NT2/D1 (cell line): ENCODE data around the gene SUOX.

Source experiments
- DNase-seq: peaks from one replicate; pipeline ENCODE4 v3.0.0-alpha.2; 2011; ENCODE audit warnings: low read depth, low spot score
- H3K27me3 ChIP-seq: 2 replicates; pipeline ENCODE4 v1.6.0; 2011; ENCODE audit warnings: mild to moderate bottlenecking; ENCODE audit not compliant: insufficient read length, insufficient read depth
- H3K36me3 ChIP-seq: 2 replicates; pipeline ENCODE4 v1.6.1; 2011; ENCODE audit warnings: mild to moderate bottlenecking, low read length, mixed read lengths; ENCODE audit not compliant: insufficient read depth, insufficient read length
- H3K4me1 ChIP-seq: 2 replicates; pipeline ENCODE4 v1.5.1; 2011; ENCODE audit not compliant: insufficient read depth, insufficient read length
- H3K4me3 ChIP-seq: 2 replicates; pipeline ENCODE4 v1.5.1; 2011; ENCODE audit warnings: low read depth; ENCODE audit not compliant: insufficient read length
- H3K9ac ChIP-seq: 2 replicates; pipeline ENCODE4 v1.6.0; 2011; ENCODE audit warnings: low read depth; ENCODE audit not compliant: insufficient read length
- H3K9me3 ChIP-seq: 2 replicates; pipeline ENCODE4 v1.5.1; 2011; ENCODE audit warnings: mild to moderate bottlenecking, low read length; ENCODE audit not compliant: insufficient read depth
- SUZ12 ChIP-seq: IDR thresholded peaks from 2 replicates; pipeline ENCODE4 v1.6.1; 2011; ENCODE audit not compliant: insufficient read length, insufficient read depth; ENCODE audit errors: extremely low read depth
- YY1 ChIP-seq: IDR thresholded peaks from 2 replicates; pipeline ENCODE4 v1.6.1; 2011; ENCODE audit not compliant: insufficient read length, insufficient read depth
- ZNF274 ChIP-seq: IDR thresholded peaks from 2 replicates; pipeline ENCODE4 v1.6.1; 2011; ENCODE audit warnings: mild to moderate bottlenecking, low read depth, low read length

The SUOX gene

DNA sequence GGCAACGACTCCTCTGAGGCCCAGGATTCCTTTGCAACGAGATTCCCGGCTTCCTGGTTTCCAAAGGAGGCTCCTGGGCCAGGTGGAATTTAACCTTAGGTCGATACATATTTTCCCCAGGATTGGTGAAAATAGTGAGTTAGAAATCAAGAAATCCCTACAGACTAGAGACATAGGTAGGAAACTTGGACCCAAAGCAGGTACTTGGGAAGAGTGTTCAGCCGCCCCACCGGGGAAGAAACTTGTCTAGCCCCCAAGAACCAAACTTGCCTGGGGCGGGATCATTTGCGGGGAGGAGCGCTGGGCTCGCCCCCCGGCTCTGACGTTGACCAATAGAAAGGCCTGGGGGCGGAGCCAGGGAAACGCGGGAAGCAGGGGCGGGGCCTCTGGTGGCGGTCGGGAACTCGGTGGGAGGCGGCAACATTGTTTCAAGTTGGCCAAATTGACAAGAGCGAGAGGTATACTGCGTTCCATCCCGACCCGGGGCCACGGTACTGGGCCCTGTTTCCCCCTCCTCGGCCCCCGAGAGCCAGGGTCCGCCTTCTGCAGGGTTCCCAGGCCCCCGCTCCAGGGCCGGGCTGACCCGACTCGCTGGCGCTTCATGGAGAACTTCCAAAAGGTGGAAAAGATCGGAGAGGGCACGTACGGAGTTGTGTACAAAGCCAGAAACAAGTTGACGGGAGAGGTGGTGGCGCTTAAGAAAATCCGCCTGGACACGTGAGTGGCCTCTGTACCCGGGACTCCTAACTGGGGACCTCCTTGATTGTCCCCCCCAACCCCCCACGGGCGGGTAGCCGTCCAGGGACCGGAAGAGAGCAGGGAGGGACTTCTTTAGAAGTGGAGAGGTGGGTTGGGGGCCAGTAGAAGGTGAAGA is 30.4 kb upstream of the SUOX start, which contains the start of gene CDK2:
CDK2 (plus strand) TSS at position 423 of the 874 bp plus-strand sequence; CDS start at position 602, 179 bp downstream.
- Histone ChIP-seq H3K27me3 (no peaks in the 10 kb centered on the region), H3K4me3 (peak within 1 kb of the TSS; percentile 76), H3K9ac (peak within 1 kb of the TSS; percentile 88), H3K9me3 (no peaks in the 10 kb centered on the region), H3K36me3 (peaks cover 38% of the 10 kb centered on the region), H3K4me1 (peaks cover 6% of the 10 kb centered on the region)
- peak; percentile 78 for DNase-seq
- TF ChIP-seq ZNF274 (no peak), YY1 (no peak), SUZ12 (no peak)

- no peak for DNase-seq
- Histone ChIP-seq H3K9me3 (no peaks in the 10 kb centered on the region), H3K36me3 (peaks cover 46% of the 10 kb centered on the region), H3K4me3 (no peak overlapping the region), H3K9ac (no peak overlapping the region), H3K27me3 (no peaks in the 10 kb centered on the region), H3K4me1 (peaks cover 7% of the 10 kb centered on the region)
- TF ChIP-seq SUZ12 (no peak), YY1 (no peak), ZNF274 (no peak)
Measured at GRCh38 chr12:55969356-55969755, 27.7 kb upstream of the SUOX start.

DNA sequence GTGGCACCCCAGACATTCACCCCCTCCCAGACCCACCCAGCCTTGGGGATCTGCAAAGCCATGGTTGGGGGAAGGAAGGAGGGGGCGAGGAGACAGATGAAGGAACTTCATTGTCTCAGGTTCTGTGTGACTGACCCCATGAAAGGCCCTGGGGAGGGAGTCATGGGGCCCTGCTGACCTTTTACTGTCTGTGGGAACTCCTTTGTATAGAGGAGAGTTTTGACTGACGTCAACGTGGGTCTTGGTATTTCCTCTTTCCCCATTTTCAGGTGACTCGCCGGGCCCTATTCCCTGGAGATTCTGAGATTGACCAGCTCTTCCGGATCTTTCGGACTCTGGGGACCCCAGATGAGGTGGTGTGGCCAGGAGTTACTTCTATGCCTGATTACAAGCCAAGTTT is 26.3 kb upstream of the SUOX start:
- no peak for DNase-seq
- H3K4me3 ChIP-seq: no peak overlapping the region
- H3K36me3 ChIP-seq: peaks cover 46% of the 10 kb centered on the region
- no peak overlapping the region for H3K9ac ChIP-seq
- no peaks in the 10 kb centered on the region for H3K9me3 ChIP-seq
- H3K4me1 ChIP-seq: peaks cover 7% of the 10 kb centered on the region
- TF ChIP-seq YY1 (no peak), SUZ12 (no peak), ZNF274 (no peak)
- no peaks in the 10 kb centered on the region for H3K27me3 ChIP-seq

DNA sequence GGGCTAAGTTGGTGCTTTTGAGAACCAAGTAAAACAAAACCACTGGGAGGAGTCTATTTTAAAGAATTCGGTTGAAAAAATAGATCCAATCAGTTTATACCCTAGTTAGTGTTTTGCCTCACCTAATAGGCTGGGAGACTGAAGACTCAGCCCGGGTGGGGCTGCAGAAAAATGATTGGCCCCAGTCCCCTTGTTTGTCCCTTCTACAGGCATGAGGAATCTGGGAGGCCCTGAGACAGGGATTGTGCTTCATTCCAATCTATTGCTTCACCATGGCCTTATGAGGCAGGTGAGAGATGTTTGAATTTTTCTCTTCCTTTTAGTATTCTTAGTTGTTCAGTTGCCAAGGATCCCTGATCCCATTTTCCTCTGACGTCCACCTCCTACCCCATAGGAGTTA is 25.0 kb upstream of the SUOX start:
- no peaks in the 10 kb centered on the region for H3K27me3 ChIP-seq
- no peak overlapping the region for H3K9ac ChIP-seq
- no peaks in the 10 kb centered on the region for H3K9me3 ChIP-seq
- peaks cover 56% of the 10 kb centered on the region for H3K36me3 ChIP-seq
- no peak for TF ChIP-seq ZNF274
- no peak for TF ChIP-seq SUZ12
- no peak for TF ChIP-seq YY1
- no peak overlapping the region for H3K4me3 ChIP-seq
- H3K4me1 ChIP-seq: peaks cover 3% of the 10 kb centered on the region
- no peak for DNase-seq

DNA sequence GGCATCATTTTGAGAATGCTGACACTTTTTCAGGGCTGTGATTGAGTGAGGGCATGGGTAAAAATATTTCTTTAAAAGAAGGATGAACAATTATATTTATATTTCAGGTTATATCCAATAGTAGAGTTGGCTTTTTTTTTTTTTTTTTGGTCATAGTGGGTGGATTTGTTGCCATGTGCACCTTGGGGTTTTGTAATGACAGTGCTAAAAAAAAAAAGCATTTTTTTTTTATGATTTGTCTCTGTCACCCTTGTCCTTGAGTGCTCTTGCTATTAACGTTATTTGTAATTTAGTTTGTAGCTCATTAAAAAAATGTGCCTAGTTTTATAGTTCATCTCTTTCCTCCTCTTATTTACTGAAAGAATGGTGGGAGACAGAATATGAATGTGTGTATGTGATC is 24.6 kb upstream of the SUOX start:
- no peaks in the 10 kb centered on the region for H3K27me3 ChIP-seq
- H3K4me3 ChIP-seq: peak overlapping the region; percentile 33
- no peaks in the 10 kb centered on the region for H3K9me3 ChIP-seq
- peaks cover 60% of the 10 kb centered on the region for H3K36me3 ChIP-seq
- TF ChIP-seq YY1 (no peak), ZNF274 (no peak), SUZ12 (no peak)
- DNase-seq: no peak
- H3K9ac ChIP-seq: peak overlapping the region; percentile 69
- peaks cover 3% of the 10 kb centered on the region for H3K4me1 ChIP-seq

GRCh38 chr12:55972911-55973598 is 24.0 kb upstream of the SUOX start:
- TF ChIP-seq YY1 (no peak), SUZ12 (no peak), ZNF274 (no peak)
- Histone ChIP-seq H3K27me3 (no peaks in the 10 kb centered on the region), H3K9ac (peak overlapping the region; percentile 69), H3K9me3 (no peaks in the 10 kb centered on the region), H3K36me3 (peaks cover 61% of the 10 kb centered on the region), H3K4me1 (peaks cover 3% of the 10 kb centered on the region), H3K4me3 (peak overlapping the region; percentile 33)
- DNase-seq: no peak

DNA sequence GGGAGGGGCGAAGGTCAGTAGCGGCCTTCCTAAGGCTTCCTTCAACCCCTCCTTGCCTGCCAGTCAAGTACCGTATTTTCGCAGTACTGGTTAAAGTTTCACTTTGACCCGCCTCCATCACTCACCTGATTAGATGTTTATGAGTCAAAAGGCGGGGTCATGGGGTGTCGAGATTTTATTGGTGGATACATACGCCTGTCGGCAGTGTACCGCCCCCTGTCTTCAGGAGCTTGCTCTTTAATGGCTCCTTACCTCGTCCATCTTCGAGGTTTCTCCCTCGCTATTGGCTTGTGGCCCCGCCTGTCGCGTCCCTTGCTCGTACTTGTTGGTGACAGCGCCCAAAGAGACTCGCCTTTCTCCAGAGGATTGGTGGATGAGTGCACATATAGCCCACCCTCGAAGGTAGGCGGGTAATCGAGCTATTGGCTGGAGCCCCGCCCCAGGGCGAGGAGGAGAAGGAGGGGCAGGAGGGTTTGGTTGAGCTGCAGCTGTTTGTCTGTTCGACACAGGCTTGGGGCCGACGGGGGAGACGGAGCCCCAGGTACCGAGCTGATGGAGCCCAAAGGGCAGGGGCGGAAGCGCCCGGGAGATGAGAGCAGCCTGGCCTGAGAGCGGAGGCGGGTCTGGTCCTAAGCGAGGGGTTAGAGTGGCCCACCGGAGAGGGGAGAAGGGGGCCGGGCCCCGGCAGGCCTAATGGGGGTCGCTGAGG is 23.3 kb upstream of the SUOX start, which contains the start of gene RAB5B:
RAB5B (plus strand) TSS at position 480 of the 709 bp plus-strand sequence. CDS start 12,883 bp downstream, outside the sequence.
- peak; percentile 100 for DNase-seq
- Histone ChIP-seq H3K9me3 (no peaks in the 10 kb centered on the region), H3K9ac (peak within 1 kb of the TSS; percentile 99), H3K36me3 (peaks cover 59% of the 10 kb centered on the region), H3K4me3 (peak within 1 kb of the TSS; percentile 95), H3K27me3 (no peaks in the 10 kb centered on the region), H3K4me1 (peaks cover 3% of the 10 kb centered on the region)
- TF ChIP-seq YY1 (no peak), SUZ12 (no peak), ZNF274 (no peak)
